Loucy (cell line): ENCODE data around the gene SYNPO.

ENCODE experiments used
- H2AFZ ChIP-seq: fragments of 200-600 bp; sonication (generic); 2 replicates; pipeline ENCODE4 v1.6.0; 2016; ENCODE audit warnings: antibody characterized with exemption, mild to moderate bottlenecking, low read length, moderate library complexity
- H3F3A ChIP-seq: fragments of 200-600 bp; 2 replicates; pipeline ENCODE4 v1.6.0; 2016; ENCODE audit warnings: antibody characterized with exemption, low read depth, mild to moderate bottlenecking
- H3K27me3 ChIP-seq: fragments of 200-600 bp; sonication (generic); 2 replicates; pipeline ENCODE4 v1.6.1; 2014; ENCODE audit warnings: low read length, mild to moderate bottlenecking; ENCODE audit not compliant: insufficient read depth, poor library complexity, severe bottlenecking
- H3K36me3 ChIP-seq: fragments of 200-600 bp; sonication (generic); 2 replicates; pipeline ENCODE4 v1.6.1; 2016; ENCODE audit warnings: low read length; ENCODE audit not compliant: insufficient read depth
- H3K4me1 ChIP-seq: fragments of 200-600 bp; sonication (generic); 2 replicates; pipeline ENCODE4 v1.5.1; 2014; ENCODE audit warnings: low read length, mild to moderate bottlenecking; ENCODE audit not compliant: insufficient read depth, poor library complexity, severe bottlenecking
- H3K4me2 ChIP-seq: fragments of 200-600 bp; sonication (generic); 2 replicates; pipeline ENCODE4 v1.6.0; 2014; ENCODE audit warnings: antibody characterized with exemption, low read length, low read depth, mild to moderate bottlenecking; ENCODE audit not compliant: poor library complexity, severe bottlenecking
- H3K4me3 ChIP-seq: fragments of 200-600 bp; sonication (generic); 2 replicates; pipeline ENCODE4 v1.5.1; 2014; ENCODE audit warnings: low read length, mild to moderate bottlenecking, mixed read lengths; ENCODE audit not compliant: poor library complexity, severe bottlenecking
- H3K79me2 ChIP-seq: fragments of 200-600 bp; sonication (generic); 2 replicates; pipeline ENCODE4 v1.6.1; 2014; ENCODE audit warnings: low read length; ENCODE audit not compliant: insufficient read depth
- H3K9ac ChIP-seq: fragments of 200-600 bp; sonication (generic); 2 replicates; pipeline ENCODE4 v1.6.0; 2014; ENCODE audit warnings: mild to moderate bottlenecking, low read depth, low read length, moderate library complexity; ENCODE audit not compliant: poor library complexity, severe bottlenecking
- H3K9me2 ChIP-seq: fragments of 200-600 bp; sonication (generic); replicated peaks from 2 replicates; pipeline ENCODE4 v1.6.1; 2016; ENCODE audit warnings: low read depth, low read length, mixed read lengths
- H3K9me3 ChIP-seq: fragments of 200-600 bp; sonication (generic); 2 replicates; pipeline ENCODE4 v1.6.1; 2014; ENCODE audit warnings: mild to moderate bottlenecking, antibody characterized with exemption, low read length, low read depth; ENCODE audit not compliant: insufficient read depth
- H4K20me1 ChIP-seq: fragments of 200-600 bp; sonication (generic); 2 replicates; pipeline ENCODE4 v1.6.0; 2014; ENCODE audit warnings: antibody characterized with exemption, low read length, mild to moderate bottlenecking; ENCODE audit not compliant: insufficient read depth, poor library complexity, severe bottlenecking
- CTCF ChIP-seq: fragments of 200-600 bp; sonication (generic); conservative IDR thresholded peaks from 2 replicates; pipeline ENCODE4 v1.5.1; 2014; ENCODE audit warnings: mild to moderate bottlenecking, antibody characterized with exemption, low read length
- EZH2phosphoT487 ChIP-seq: fragments of 200-600 bp; IDR thresholded peaks from 2 replicates; pipeline ENCODE4 v1.6.1; 2018; ENCODE audit warnings: antibody characterized with exemption, mild to moderate bottlenecking, moderate library complexity, borderline replicate concordance

Gene SYNPO

GRCh38 chr5:150662731-150663516 is 22.5 kb downstream of the SYNPO start:
- no peak overlapping the region for H3K4me2 ChIP-seq
- TF ChIP-seq EZH2phosphoT487, result no peak
- no peaks in the 10 kb centered on the region for H4K20me1 ChIP-seq
- no peaks in the 10 kb centered on the region for H3K36me3 ChIP-seq
- no peak overlapping the region for H3K9ac ChIP-seq
- H3K4me1 ChIP-seq, result no peaks in the 10 kb centered on the region
- H3K9me2 ChIP-seq, result no peaks in the 10 kb centered on the region
- no peaks in the 10 kb centered on the region for H3F3A ChIP-seq
- no peak overlapping the region for H3K4me3 ChIP-seq
- no peaks in the 10 kb centered on the region for H3K79me2 ChIP-seq
- no peaks in the 10 kb centered on the region for H3K27me3 ChIP-seq
- H2AFZ ChIP-seq, result no peak overlapping the region
- H3K9me3 ChIP-seq, result no peaks in the 10 kb centered on the region

GRCh38 chr5:150663936-150664335 is 23.5 kb downstream of the SYNPO start:
- Histone ChIP-seq H2AFZ (no peak overlapping the region), H3K79me2 (no peaks in the 10 kb centered on the region), H3K4me2 (no peak overlapping the region), H3K36me3 (no peaks in the 10 kb centered on the region), H3K4me3 (no peak overlapping the region), H4K20me1 (no peaks in the 10 kb centered on the region), H3K9me3 (no peaks in the 10 kb centered on the region), H3K27me3 (no peaks in the 10 kb centered on the region), H3K9me2 (no peaks in the 10 kb centered on the region), H3K4me1 (no peaks in the 10 kb centered on the region), H3F3A (no peaks in the 10 kb centered on the region; the same call in 1 of the 2 replicates), H3K9ac (no peak overlapping the region)
- TF ChIP-seq EZH2phosphoT487 (no peak), CTCF (no peak)

- no peak for TF ChIP-seq EZH2phosphoT487
- no peak for TF ChIP-seq CTCF
Observed at GRCh38 chr5:150665044-150665443, 24.6 kb downstream of the SYNPO start.

More at GRCh38 chr5:150665044-150665443, 24.6 kb downstream of the SYNPO start:
- no peaks in the 10 kb centered on the region for H3K4me1 ChIP-seq
- H3K4me2 ChIP-seq, result no peak overlapping the region
- no peaks in the 10 kb centered on the region for H4K20me1 ChIP-seq
- H3K9me2 ChIP-seq, result no peaks in the 10 kb centered on the region
- no peaks in the 10 kb centered on the region for H3K36me3 ChIP-seq
- H2AFZ ChIP-seq, result no peak overlapping the region
- H3K27me3 ChIP-seq, result no peaks in the 10 kb centered on the region
- H3F3A ChIP-seq, result no peaks in the 10 kb centered on the region; the same call in 1 of the 2 replicates
- H3K9ac ChIP-seq, result no peak overlapping the region
- no peak overlapping the region for H3K4me3 ChIP-seq
- H3K9me3 ChIP-seq, result no peaks in the 10 kb centered on the region
- no peaks in the 10 kb centered on the region for H3K79me2 ChIP-seq
